Measurements from ENCODE around the gene ADGRE3. TPM values are rescaled to one million over a fixed set of nuclear protein-coding genes. Genes with fewer than 3 reads are reported as not detected.

Gene ADGRE3
- total RNA-seq: not detected in 2 replicates

GRCh38 chr19:14674764-14675163, at the start of gene ADGRE3:
Gene ADGRE3 (minus strand): TSS chr19:14674844. CDS start chr19:14674770, 74 bp downstream.

DNA sequence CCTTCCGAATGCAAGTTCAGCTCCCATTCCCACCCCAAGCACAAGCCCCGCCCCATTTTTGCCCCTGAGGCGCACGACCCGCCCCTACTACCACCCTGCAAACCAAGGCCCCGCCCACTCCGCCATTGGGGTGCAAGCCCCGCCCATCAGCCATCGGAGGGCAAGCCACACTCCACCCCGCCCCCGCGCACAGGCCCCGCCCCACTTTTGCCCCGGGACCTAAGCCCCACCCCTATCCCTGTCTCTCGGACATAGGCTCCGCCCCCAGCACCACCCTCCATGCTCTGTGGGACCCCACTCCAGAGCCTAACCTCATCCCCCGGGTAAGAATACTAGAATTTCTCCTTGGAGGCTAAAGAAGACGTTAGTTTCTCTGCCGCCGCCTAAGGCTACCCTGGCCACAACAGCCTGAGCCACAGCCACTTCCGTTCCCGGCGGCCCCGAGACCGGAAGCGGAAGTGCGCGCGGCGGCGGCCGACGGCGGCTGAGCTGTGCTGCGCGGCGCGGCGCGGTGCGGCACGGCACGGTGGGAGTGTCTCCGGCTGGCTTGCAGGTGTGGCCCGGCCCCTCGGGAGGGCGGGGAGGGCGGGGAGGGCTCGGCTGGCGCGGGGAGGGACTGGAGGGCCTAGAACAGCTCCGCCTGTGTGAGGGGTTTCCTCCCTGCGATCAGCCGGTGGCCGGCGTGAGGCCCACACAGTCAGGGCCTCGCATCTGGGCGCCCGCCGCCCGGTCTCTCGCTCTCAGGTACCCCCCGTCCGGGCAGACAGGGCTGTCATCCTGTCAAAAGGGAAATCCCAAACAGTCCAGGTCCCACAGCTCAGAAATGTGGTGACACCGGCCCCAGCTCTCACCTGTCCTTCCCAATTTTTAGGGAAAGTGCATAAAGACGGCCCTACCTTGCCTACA, 15.2 kb upstream of the ADGRE3 start, which contains the start of gene ZNF333:
ZNF333 (plus strand) TSS at position 451 of the 906 bp plus-strand sequence. CDS start 3,444 bp downstream, outside the sequence.

GRCh38 chr19:14582894-14583340, 91.7 kb downstream of the ADGRE3 start, which contains the start of gene CLEC17A:
Gene CLEC17A (plus strand): TSS chr19:14583084. CDS start chr19:14583161, 77 bp downstream.

GRCh38 chr19:14571695-14572490, 102.8 kb downstream of the ADGRE3 start, which contains the start of gene NDUFB7:
Gene NDUFB7 (minus strand): TSS chr19:14572066. CDS start chr19:14572000, 66 bp downstream.

Other genes with a start within 250 kb of the ADGRE3 start
- 79.2 and 83.0 TPM in 2 replicates for gene PKN1, start 241.5 kb downstream of the ADGRE3 start, total RNA-seq
- 0.72 and 1.3 TPM in 2 replicates for gene PTGER1, start 199.5 kb downstream of the ADGRE3 start, total RNA-seq
- gene GIPC1, start 178.7 kb downstream of the ADGRE3 start, total RNA-seq: 85.5 and 90.4 TPM in 2 replicates
- gene DNAJB1, start 156.4 kb downstream of the ADGRE3 start, total RNA-seq: 40.4 and 45.2 TPM in 2 replicates
- 35.2 and 41.3 TPM in 2 replicates for gene TECR, start 145.2 kb downstream of the ADGRE3 start, total RNA-seq
- 193 and 218 TPM in 2 replicates for gene NDUFB7, start 102.8 kb downstream of the ADGRE3 start, total RNA-seq
- not detected in 2 replicates for gene CLEC17A, start 91.8 kb downstream of the ADGRE3 start, total RNA-seq
- 9.2 and 9.4 TPM in 2 replicates for gene ZNF333, start 15.2 kb upstream of the ADGRE3 start, total RNA-seq
- 0.32 and 1.4 TPM in 2 replicates for gene ADGRE2, start 103.7 kb upstream of the ADGRE3 start, total RNA-seq
- not detected in 2 replicates for gene OR7A5, start 160.3 kb upstream of the ADGRE3 start, total RNA-seq
- not detected in 2 replicates for gene OR7C1, start 160.3 kb upstream of the ADGRE3 start, total RNA-seq
- gene OR7A10, start 174.1 kb upstream of the ADGRE3 start, total RNA-seq: not detected in 2 replicates
- gene OR7A17, start 211.3 kb upstream of the ADGRE3 start, total RNA-seq: not detected in 2 replicates

Data from cardiac atrium fibroblast (primary cell).